ENCODE results near the gene INO80C.

The INO80C gene

GRCh38 chr18:35519148-35519899 is 21.6 kb upstream of the INO80C start:
- Histone ChIP-seq H3K9me3 (ENCODE audit: control insufficient read depth, insufficient read depth, low read length) (no peaks in the 10 kb centered on the region), H3K27me3 (ENCODE audit: control insufficient read depth, insufficient read depth, low read length) (no peaks in the 10 kb centered on the region)

GRCh38 chr18:35517715-35518114 is 20.0 kb upstream of the INO80C start:
- no peak overlapping the region for H3K9ac ChIP-seq (ENCODE audit: low read depth, low read length)
- peaks cover 11% of the 10 kb centered on the region for H3K4me1 ChIP-seq (ENCODE audit: control insufficient read depth, insufficient read depth, low read length)
- H3K9me3 ChIP-seq (ENCODE audit: control insufficient read depth, insufficient read depth, low read length): no peaks in the 10 kb centered on the region
- no peaks in the 10 kb centered on the region for H3K36me3 ChIP-seq (ENCODE audit: control insufficient read depth, insufficient read depth, low read length)
- H3K4me3 ChIP-seq (ENCODE audit: low read depth, low read length): no peak overlapping the region
- no peaks in the 10 kb centered on the region for H3K27me3 ChIP-seq (ENCODE audit: control insufficient read depth, insufficient read depth, low read length)

More at GRCh38 chr18:35519148-35519899, 21.6 kb upstream of the INO80C start:
- Histone ChIP-seq H3K4me3 (ENCODE audit: low read depth, low read length) (no peak overlapping the region), H3K4me1 (ENCODE audit: control insufficient read depth, insufficient read depth, low read length) (peaks cover 7% of the 10 kb centered on the region), H3K36me3 (ENCODE audit: control insufficient read depth, insufficient read depth, low read length) (no peaks in the 10 kb centered on the region), H3K9ac (ENCODE audit: low read depth, low read length) (no peak overlapping the region)

GRCh38 chr18:35516789-35517188 is 19.0 kb upstream of the INO80C start:
- H3K27me3 ChIP-seq (ENCODE audit: control insufficient read depth, insufficient read depth, low read length): no peaks in the 10 kb centered on the region
- no peak overlapping the region for H3K4me3 ChIP-seq (ENCODE audit: low read depth, low read length)
- no peaks in the 10 kb centered on the region for H3K9me3 ChIP-seq (ENCODE audit: control insufficient read depth, insufficient read depth, low read length)
- H3K9ac ChIP-seq (ENCODE audit: low read depth, low read length): no peak overlapping the region
- no peaks in the 10 kb centered on the region for H3K36me3 ChIP-seq (ENCODE audit: control insufficient read depth, insufficient read depth, low read length)
- peaks cover 11% of the 10 kb centered on the region for H3K4me1 ChIP-seq (ENCODE audit: control insufficient read depth, insufficient read depth, low read length)

- Histone ChIP-seq H3K4me3 (ENCODE audit: low read depth, low read length) (no peak overlapping the region), H3K36me3 (ENCODE audit: control insufficient read depth, insufficient read depth, low read length) (no peaks in the 10 kb centered on the region), H3K4me1 (ENCODE audit: control insufficient read depth, insufficient read depth, low read length) (peaks cover 11% of the 10 kb centered on the region), H3K9ac (ENCODE audit: low read depth, low read length) (no peak overlapping the region), H3K27me3 (ENCODE audit: control insufficient read depth, insufficient read depth, low read length) (no peaks in the 10 kb centered on the region), H3K9me3 (ENCODE audit: control insufficient read depth, insufficient read depth, low read length) (no peaks in the 10 kb centered on the region)
Measured at GRCh38 chr18:35516351-35516750, 18.6 kb upstream of the INO80C start.

- H3K4me3 ChIP-seq (ENCODE audit: low read depth, low read length): no peak overlapping the region
- H3K27me3 ChIP-seq (ENCODE audit: control insufficient read depth, insufficient read depth, low read length): no peaks in the 10 kb centered on the region
- H3K9ac ChIP-seq (ENCODE audit: low read depth, low read length): no peak overlapping the region
- H3K9me3 ChIP-seq (ENCODE audit: control insufficient read depth, insufficient read depth, low read length): no peaks in the 10 kb centered on the region
- H3K4me1 ChIP-seq (ENCODE audit: control insufficient read depth, insufficient read depth, low read length): peaks cover 11% of the 10 kb centered on the region
- H3K36me3 ChIP-seq (ENCODE audit: control insufficient read depth, insufficient read depth, low read length): no peaks in the 10 kb centered on the region
Measured at GRCh38 chr18:35515460-35516130, 17.8 kb upstream of the INO80C start.

- Histone ChIP-seq H3K36me3 (ENCODE audit: control insufficient read depth, insufficient read depth, low read length) (no peaks in the 10 kb centered on the region), H3K9ac (ENCODE audit: low read depth, low read length) (no peak overlapping the region), H3K9me3 (ENCODE audit: control insufficient read depth, insufficient read depth, low read length) (no peaks in the 10 kb centered on the region), H3K27me3 (ENCODE audit: control insufficient read depth, insufficient read depth, low read length) (no peaks in the 10 kb centered on the region), H3K4me3 (ENCODE audit: low read depth, low read length) (no peak overlapping the region), H3K4me1 (ENCODE audit: control insufficient read depth, insufficient read depth, low read length) (peaks cover 11% of the 10 kb centered on the region)
Measured at GRCh38 chr18:35514752-35515459, 17.1 kb upstream of the INO80C start.

GRCh38 chr18:35514283-35514682 is 16.5 kb upstream of the INO80C start:
- no peak overlapping the region for H3K4me3 ChIP-seq (ENCODE audit: low read depth, low read length)
- H3K4me1 ChIP-seq (ENCODE audit: control insufficient read depth, insufficient read depth, low read length): peaks cover 11% of the 10 kb centered on the region
- no peak overlapping the region for H3K9ac ChIP-seq (ENCODE audit: low read depth, low read length)
- H3K27me3 ChIP-seq (ENCODE audit: control insufficient read depth, insufficient read depth, low read length): no peaks in the 10 kb centered on the region
- no peaks in the 10 kb centered on the region for H3K9me3 ChIP-seq (ENCODE audit: control insufficient read depth, insufficient read depth, low read length)
- H3K36me3 ChIP-seq (ENCODE audit: control insufficient read depth, insufficient read depth, low read length): no peaks in the 10 kb centered on the region

GRCh38 chr18:35513181-35513936 is 15.6 kb upstream of the INO80C start:
- Histone ChIP-seq H3K9me3 (ENCODE audit: control insufficient read depth, insufficient read depth, low read length) (no peaks in the 10 kb centered on the region), H3K9ac (ENCODE audit: low read depth, low read length) (no peak overlapping the region), H3K27me3 (ENCODE audit: control insufficient read depth, insufficient read depth, low read length) (no peaks in the 10 kb centered on the region), H3K4me3 (ENCODE audit: low read depth, low read length) (no peak overlapping the region), H3K4me1 (ENCODE audit: control insufficient read depth, insufficient read depth, low read length) (peaks cover 11% of the 10 kb centered on the region), H3K36me3 (ENCODE audit: control insufficient read depth, insufficient read depth, low read length) (no peaks in the 10 kb centered on the region)

- Histone ChIP-seq H3K4me1 (ENCODE audit: control insufficient read depth, insufficient read depth, low read length) (peaks cover 11% of the 10 kb centered on the region), H3K9ac (ENCODE audit: low read depth, low read length) (no peak overlapping the region), H3K27me3 (ENCODE audit: control insufficient read depth, insufficient read depth, low read length) (no peaks in the 10 kb centered on the region), H3K9me3 (ENCODE audit: control insufficient read depth, insufficient read depth, low read length) (no peaks in the 10 kb centered on the region), H3K4me3 (ENCODE audit: low read depth, low read length) (no peak overlapping the region), H3K36me3 (ENCODE audit: control insufficient read depth, insufficient read depth, low read length) (no peaks in the 10 kb centered on the region)
Measured at GRCh38 chr18:35512761-35513160, 15.0 kb upstream of the INO80C start.

GRCh38 chr18:35511833-35512232 is 14.1 kb upstream of the INO80C start:
- H3K4me1 ChIP-seq (ENCODE audit: control insufficient read depth, insufficient read depth, low read length): peaks cover 11% of the 10 kb centered on the region
- H3K4me3 ChIP-seq (ENCODE audit: low read depth, low read length): no peak overlapping the region
- no peaks in the 10 kb centered on the region for H3K27me3 ChIP-seq (ENCODE audit: control insufficient read depth, insufficient read depth, low read length)
- no peak overlapping the region for H3K9ac ChIP-seq (ENCODE audit: low read depth, low read length)
- H3K9me3 ChIP-seq (ENCODE audit: control insufficient read depth, insufficient read depth, low read length): no peaks in the 10 kb centered on the region
- H3K36me3 ChIP-seq (ENCODE audit: control insufficient read depth, insufficient read depth, low read length): no peaks in the 10 kb centered on the region

GRCh38 chr18:35511428-35511827 is 13.7 kb upstream of the INO80C start:
- Histone ChIP-seq H3K4me1 (ENCODE audit: control insufficient read depth, insufficient read depth, low read length) (peaks cover 11% of the 10 kb centered on the region), H3K9me3 (ENCODE audit: control insufficient read depth, insufficient read depth, low read length) (no peaks in the 10 kb centered on the region), H3K9ac (ENCODE audit: low read depth, low read length) (no peak overlapping the region), H3K36me3 (ENCODE audit: control insufficient read depth, insufficient read depth, low read length) (no peaks in the 10 kb centered on the region), H3K4me3 (ENCODE audit: low read depth, low read length) (no peak overlapping the region), H3K27me3 (ENCODE audit: control insufficient read depth, insufficient read depth, low read length) (no peaks in the 10 kb centered on the region)

All from iPS-15b (cell line).